Natural killer cell (primary cell): ENCODE data around the gene UGT1A6. TPM values are rescaled to one million over a fixed set of nuclear protein-coding genes. Genes with fewer than 3 reads are reported as not detected.

Experiments
- ATAC-seq, 3 donors: fragments of 150-1000 bp in 2 of 3; fragments of 200-7000 bp in 1 of 3; cut with Tn5 transposase; 1 replicate in 1 of 3; 2 replicates in 2 of 3; pipeline ENCODE4 v1.10.0; 2021; ENCODE audit warnings: mild to moderate bottlenecking in 2 of 3, moderate library complexity in 2 of 3
- DNase-seq, 2 donors: peaks; one replicate each; pipeline versions ENCODE4 v3.0.0 to v3.0.0-alpha.2; 2013 to 2021; ENCODE audit warnings: mixed read lengths in 1 of 2
- H3K27ac ChIP-seq: one replicate; pipeline ENCODE4 v1.5.1; 2013; ENCODE audit warnings: mild to moderate bottlenecking, low read length
- H3K27me3 ChIP-seq: one replicate; pipeline ENCODE4 v1.6.1; 2013; ENCODE audit warnings: low read length; ENCODE audit not compliant: control insufficient read depth, insufficient read depth
- H3K36me3 ChIP-seq: one replicate; pipeline ENCODE4 v1.6.1; 2013; ENCODE audit warnings: low read length; ENCODE audit not compliant: control insufficient read depth, insufficient read depth
- H3K4me1 ChIP-seq: one replicate; pipeline ENCODE4 v1.6.1; 2013; ENCODE audit warnings: low read length; ENCODE audit not compliant: control insufficient read depth, insufficient read depth
- H3K4me3 ChIP-seq: one replicate; pipeline ENCODE4 v1.5.1; 2013; ENCODE audit warnings: low read length
- H3K9me3 ChIP-seq: one replicate; pipeline ENCODE4 v1.6.1; 2013; ENCODE audit warnings: low read length; ENCODE audit not compliant: control insufficient read depth, insufficient read depth
- H3K27ac Mint-ChIP-seq, 2 donors: one replicate each; pipeline ENCODE4 v1.8.0; 2022; ENCODE audit warnings: mild to moderate bottlenecking in 2 of 2, mixed read lengths in 2 of 2, moderate library complexity in 1 of 2
- H3K27me3 Mint-ChIP-seq, 2 donors: one replicate each; pipeline ENCODE4 v1.8.0; 2022; ENCODE audit warnings: low read depth in 2 of 2, mixed read lengths in 2 of 2
- H3K36me3 Mint-ChIP-seq: one replicate; pipeline ENCODE4 v1.8.0; 2022; ENCODE audit warnings: mixed read lengths
- H3K4me1 Mint-ChIP-seq, 2 donors: one replicate each; pipeline ENCODE4 v1.8.0; 2022; ENCODE audit warnings: mixed read lengths in 2 of 2
- H3K4me3 Mint-ChIP-seq: one replicate; pipeline ENCODE4 v1.8.0; 2022; ENCODE audit warnings: mild to moderate bottlenecking, moderate library complexity, mixed read lengths
- H3K9me3 Mint-ChIP-seq, 2 donors: one replicate each; pipeline ENCODE4 v1.8.0; 2022; ENCODE audit warnings: mixed read lengths in 2 of 2
- CTCF ChIP-seq: fragments of 200-600 bp; IDR thresholded peaks from one replicate; pipeline ENCODE4 v1.8.0; 2022; ENCODE audit warnings: antibody characterized with exemption
- WGBS: methylation state at CpG from one replicate; pipeline ENCODE4 v1.1.7; 2013; ENCODE audit warnings: missing lambda C conversion rate; ENCODE audit not compliant: insufficient coverage; 5-methylcytosine and 5-hydroxymethylcytosine counted together
- intact Hi-C: fragments of 100-400 bp; cut with micrococcal nuclease; formaldehyde crosslinking; loops from one replicate; pipeline ENCODE4 v1.14.2; 2022
- total RNA-seq, 4 donors: library from RNA; stranded (reverse); fragments of 120-200 nt in 1 of 4; gene quantifications; one replicate each; pipeline versions ENCODE4 v1.2.3 to v1.2.4, GENCODE V29; 2013 to 2022

UGT1A6 gene
- total RNA-seq, 3 donors from 2014 or later (not counting 1 experiment from before 2014, with no cell fraction given): not detected

GRCh38 chr2:233778030-233778429 is 85.3 kb downstream of the UGT1A6 start, which contains the start of gene MROH2A:
TSS of gene MROH2A (plus strand) at chr2:233778330. CDS start at chr2:233779359, 1,029 bp downstream.
- no peaks in the 10 kb centered on the region for H3K4me1 Mint-ChIP-seq
- Histone ChIP-seq H3K27me3 (no peaks in the 10 kb centered on the region), H3K4me3 (no peak within 1 kb of the TSS), H3K36me3 (no peaks in the 10 kb centered on the region), H3K9me3 (peaks cover 3% of the 10 kb centered on the region), H3K4me1 (no peaks in the 10 kb centered on the region), H3K27ac (no peak within 1 kb of the TSS)
- no peak for TF ChIP-seq CTCF
- ATAC-seq (no peak), DNase-seq (no peak)
- 81% methylated on average over 2 of the region's 2 CpGs for WGBS
- peaks cover 28 to 59% of the 10 kb centered on the region in 2 donors for H3K27me3 Mint-ChIP-seq
- H3K9me3 Mint-ChIP-seq: peaks cover 0 to 3% of the 10 kb centered on the region in 2 donors
- H3K4me3 Mint-ChIP-seq: no peak within 1 kb of the TSS
- H3K27ac Mint-ChIP-seq: no peak within 1 kb of the TSS
- H3K36me3 Mint-ChIP-seq: no peaks in the 10 kb centered on the region
- intact Hi-C loops: no loop called here

GRCh38 chr2:233779722-233780121 is 87.0 kb downstream of the UGT1A6 start:
- peaks cover 3% of the 10 kb centered on the region for H3K9me3 ChIP-seq
- Mint-ChIP-seq H3K27me3 (peaks cover 32 to 66% of the 10 kb centered on the region in 2 donors), H3K9me3 (peaks cover 0 to 3% of the 10 kb centered on the region in 2 donors), H3K4me1 (no peaks in the 10 kb centered on the region), H3K36me3 (no peaks in the 10 kb centered on the region), H3K27ac (no peak overlapping the region), H3K4me3 (no peak overlapping the region)
- ATAC-seq (no peak), DNase-seq (no peak)
- H3K27me3 ChIP-seq: no peaks in the 10 kb centered on the region
- 89% methylated on average over 4 of the region's 4 CpGs for WGBS
- H3K4me3 ChIP-seq: no peak overlapping the region
- intact Hi-C loops: no loop called here
- TF ChIP-seq CTCF: no peak
- no peak overlapping the region for H3K27ac ChIP-seq
- H3K36me3 ChIP-seq: no peaks in the 10 kb centered on the region
- no peaks in the 10 kb centered on the region for H3K4me1 ChIP-seq

DNA sequence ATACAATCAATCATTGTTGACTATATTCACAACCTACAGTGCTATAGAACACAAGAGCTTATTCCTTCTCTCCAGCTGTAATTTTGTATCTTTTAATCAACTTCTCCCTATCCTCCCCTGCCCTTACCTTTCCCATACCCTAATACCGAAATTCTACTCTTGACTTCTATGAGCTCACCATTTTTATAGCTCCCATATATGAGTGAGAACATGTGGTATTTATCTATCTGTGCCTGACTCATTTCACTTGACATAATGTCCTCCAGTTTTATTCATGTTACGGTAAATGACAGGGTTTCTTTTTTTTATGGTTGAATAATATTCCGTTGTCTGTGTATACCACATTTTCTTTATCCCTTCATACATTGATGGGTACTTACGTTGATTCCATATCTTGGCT is 88.1 kb downstream of the UGT1A6 start:
- H3K27me3 ChIP-seq: no peaks in the 10 kb centered on the region
- H3K36me3 ChIP-seq: no peaks in the 10 kb centered on the region
- WGBS: no CpG with 5 or more reads among the region's 4 CpGs
- Mint-ChIP-seq H3K36me3 (no peaks in the 10 kb centered on the region), H3K4me1 (no peaks in the 10 kb centered on the region), H3K9me3 (peaks cover 0 to 3% of the 10 kb centered on the region in 2 donors), H3K4me3 (no peak overlapping the region), H3K27ac (no peak overlapping the region), H3K27me3 (peaks cover 26 to 57% of the 10 kb centered on the region in 2 donors)
- H3K27ac ChIP-seq: no peak overlapping the region
- intact Hi-C loops: no loop called here
- ATAC-seq: no peak
- DNase-seq: no peak
- no peak overlapping the region for H3K4me3 ChIP-seq
- H3K9me3 ChIP-seq: no peaks in the 10 kb centered on the region
- TF ChIP-seq CTCF: no peak
- no peaks in the 10 kb centered on the region for H3K4me1 ChIP-seq

GRCh38 chr2:233789554-233789953 is 96.9 kb downstream of the UGT1A6 start:
- 90% methylated on average over 7 of the region's 7 CpGs for WGBS
- TF ChIP-seq CTCF: no peak
- Mint-ChIP-seq H3K27me3 (peaks cover 6 to 8% of the 10 kb centered on the region in 2 donors), H3K36me3 (no peaks in the 10 kb centered on the region), H3K4me3 (no peak overlapping the region), H3K4me1 (no peaks in the 10 kb centered on the region), H3K27ac (no peak overlapping the region), H3K9me3 (no peaks in the 10 kb centered on the region)
- no peaks in the 10 kb centered on the region for H3K27me3 ChIP-seq
- DNase-seq (no peak), ATAC-seq (no peak)
- intact Hi-C loops: no loop called here
- H3K36me3 ChIP-seq: no peaks in the 10 kb centered on the region
- no peak overlapping the region for H3K4me3 ChIP-seq
- no peaks in the 10 kb centered on the region for H3K4me1 ChIP-seq
- H3K27ac ChIP-seq: no peak overlapping the region
- H3K9me3 ChIP-seq: no peaks in the 10 kb centered on the region
